ENCODE measurements around the gene PMEPA1.

GRCh38 chr20:57664924-57665588 is 44.8 kb downstream of the PMEPA1 start:
- TF ChIP-seq, protein P1, sequence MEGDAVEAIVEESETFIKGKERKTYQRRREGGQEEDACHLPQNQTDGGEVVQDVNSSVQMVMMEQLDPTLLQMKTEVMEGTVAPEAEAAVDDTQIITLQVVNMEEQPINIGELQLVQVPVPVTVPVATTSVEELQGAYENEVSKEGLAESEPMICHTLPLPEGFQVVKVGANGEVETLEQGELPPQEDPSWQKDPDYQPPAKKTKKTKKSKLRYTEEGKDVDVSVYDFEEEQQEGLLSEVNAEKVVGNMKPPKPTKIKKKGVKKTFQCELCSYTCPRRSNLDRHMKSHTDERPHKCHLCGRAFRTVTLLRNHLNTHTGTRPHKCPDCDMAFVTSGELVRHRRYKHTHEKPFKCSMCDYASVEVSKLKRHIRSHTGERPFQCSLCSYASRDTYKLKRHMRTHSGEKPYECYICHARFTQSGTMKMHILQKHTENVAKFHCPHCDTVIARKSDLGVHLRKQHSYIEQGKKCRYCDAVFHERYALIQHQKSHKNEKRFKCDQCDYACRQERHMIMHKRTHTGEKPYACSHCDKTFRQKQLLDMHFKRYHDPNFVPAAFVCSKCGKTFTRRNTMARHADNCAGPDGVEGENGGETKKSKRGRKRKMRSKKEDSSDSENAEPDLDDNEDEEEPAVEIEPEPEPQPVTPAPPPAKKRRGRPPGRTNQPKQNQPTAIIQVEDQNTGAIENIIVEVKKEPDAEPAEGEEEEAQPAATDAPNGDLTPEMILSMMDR (IDR thresholded peaks at IDR 0.05; ENCODE audit: low read depth, low read length): no peak
- no peak for TF ChIP-seq EZH2phosphoT487 (IDR thresholded peaks at IDR 0.05; ENCODE audit: low read depth)

All from OCI-LY3 (cell line).